WTC11 (cell line): ENCODE measurements around the gene UBE4A.

Experiments
- EMX1 ChIP-seq: fragments of 250-450 bp; sonication (Bioruptor Pico); IDR thresholded peaks from 2 replicates; pipeline ENCODE4 v1.8.0; 2021; ENCODE audit warnings: mild to moderate bottlenecking
- ESRRA ChIP-seq: sonication (generic); formaldehyde crosslinking; IDR thresholded peaks from 2 replicates; pipeline ENCODE4 v1.8.1; 2022; ENCODE audit warnings: mild to moderate bottlenecking, missing genetic modification reagents, borderline replicate concordance
- FOXK1 ChIP-seq: sonication (generic); formaldehyde crosslinking; IDR thresholded peaks from 2 replicates; pipeline ENCODE4 v1.8.0; 2022; ENCODE audit warnings: mild to moderate bottlenecking, moderate library complexity, missing genetic modification reagents
- HMGA2 ChIP-seq: fragments of 250-450 bp; sonication (Bioruptor Pico); IDR thresholded peaks from 2 replicates; pipeline ENCODE4 v1.4.0; 2021; ENCODE audit warnings: mild to moderate bottlenecking, moderate library complexity
- SP1 ChIP-seq: sonication (generic); formaldehyde crosslinking; conservative IDR thresholded peaks from 2 replicates; pipeline ENCODE4 v1.8.1; 2022; ENCODE audit warnings: missing genetic modification reagents
- TEAD1 ChIP-seq: sonication (generic); formaldehyde crosslinking; IDR thresholded peaks from 2 replicates; pipeline ENCODE4 v1.8.0; 2022; ENCODE audit warnings: mild to moderate bottlenecking, missing genetic modification reagents
- TEAD4 ChIP-seq: sonication (generic); formaldehyde crosslinking; IDR thresholded peaks from 2 replicates; pipeline ENCODE4 v1.8.0; 2022; ENCODE audit warnings: mild to moderate bottlenecking, missing genetic modification reagents
- TF ChIP-seq, protein P1 (sequence below): sonication (generic); formaldehyde crosslinking; IDR thresholded peaks from 2 replicates; pipeline ENCODE4 v1.8.0; 2022; ENCODE audit warnings: mild to moderate bottlenecking, missing genetic modification reagents
- TF ChIP-seq, protein P2 (sequence below): sonication (generic); formaldehyde crosslinking; IDR thresholded peaks from 2 replicates; pipeline ENCODE4 v1.8.1; 2023; ENCODE audit warnings: mild to moderate bottlenecking, moderate library complexity, missing genetic modification reagents
- TF ChIP-seq, protein P3 (sequence below): fragments of 200-600 bp; IDR thresholded peaks from 2 replicates; pipeline ENCODE4 v1.8.0; 2022; ENCODE audit warnings: antibody characterized with exemption
- TF ChIP-seq, protein P4 (sequence below): sonication (generic); formaldehyde crosslinking; conservative IDR thresholded peaks from 2 replicates; pipeline ENCODE4 v1.8.1; 2023; ENCODE audit warnings: mild to moderate bottlenecking, low read depth, missing genetic modification reagents, moderate library complexity
- TF ChIP-seq, protein P5 (sequence below): sonication (generic); formaldehyde crosslinking; IDR thresholded peaks from 2 replicates; pipeline ENCODE4 v1.8.0; 2022; ENCODE audit warnings: missing genetic modification reagents

DNA sequence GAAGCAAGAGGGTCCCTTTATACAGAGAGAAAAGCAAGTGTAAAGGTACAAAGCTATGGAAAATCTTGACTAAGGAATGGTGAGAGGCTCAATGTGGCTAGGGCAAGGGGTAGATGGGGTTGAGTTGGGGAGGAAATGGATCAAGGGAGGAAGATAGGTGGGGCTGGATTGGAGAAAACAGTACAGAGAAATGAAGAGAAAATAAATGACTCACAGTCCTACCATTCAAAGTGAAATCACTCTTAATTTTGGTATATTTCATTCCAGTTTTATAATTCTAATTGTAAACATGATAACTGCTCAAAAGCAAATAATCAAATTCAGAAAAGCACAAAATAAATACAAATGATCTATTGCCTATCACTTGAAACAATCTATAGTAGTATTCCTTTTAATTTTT lies 16.6 kb downstream of the UBE4A start:
- TF ChIP-seq, protein P1, sequence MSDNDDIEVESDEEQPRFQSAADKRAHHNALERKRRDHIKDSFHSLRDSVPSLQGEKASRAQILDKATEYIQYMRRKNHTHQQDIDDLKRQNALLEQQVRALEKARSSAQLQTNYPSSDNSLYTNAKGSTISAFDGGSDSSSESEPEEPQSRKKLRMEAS = no peak
- TF ChIP-seq, protein P2, sequence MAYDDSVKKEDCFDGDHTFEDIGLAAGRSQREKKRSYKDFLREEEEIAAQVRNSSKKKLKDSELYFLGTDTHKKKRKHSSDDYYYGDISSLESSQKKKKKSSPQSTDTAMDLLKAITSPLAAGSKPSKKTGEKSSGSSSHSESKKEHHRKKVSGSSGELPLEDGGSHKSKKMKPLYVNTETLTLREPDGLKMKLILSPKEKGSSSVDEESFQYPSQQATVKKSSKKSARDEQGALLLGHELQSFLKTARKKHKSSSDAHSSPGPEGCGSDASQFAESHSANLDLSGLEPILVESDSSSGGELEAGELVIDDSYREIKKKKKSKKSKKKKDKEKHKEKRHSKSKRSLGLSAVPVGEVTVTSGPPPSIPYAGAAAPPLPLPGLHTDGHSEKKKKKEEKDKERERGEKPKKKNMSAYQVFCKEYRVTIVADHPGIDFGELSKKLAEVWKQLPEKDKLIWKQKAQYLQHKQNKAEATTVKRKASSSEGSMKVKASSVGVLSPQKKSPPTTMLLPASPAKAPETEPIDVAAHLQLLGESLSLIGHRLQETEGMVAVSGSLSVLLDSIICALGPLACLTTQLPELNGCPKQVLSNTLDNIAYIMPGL = no peak
- no peak for TF ChIP-seq FOXK1
- TF ChIP-seq, protein P3, sequence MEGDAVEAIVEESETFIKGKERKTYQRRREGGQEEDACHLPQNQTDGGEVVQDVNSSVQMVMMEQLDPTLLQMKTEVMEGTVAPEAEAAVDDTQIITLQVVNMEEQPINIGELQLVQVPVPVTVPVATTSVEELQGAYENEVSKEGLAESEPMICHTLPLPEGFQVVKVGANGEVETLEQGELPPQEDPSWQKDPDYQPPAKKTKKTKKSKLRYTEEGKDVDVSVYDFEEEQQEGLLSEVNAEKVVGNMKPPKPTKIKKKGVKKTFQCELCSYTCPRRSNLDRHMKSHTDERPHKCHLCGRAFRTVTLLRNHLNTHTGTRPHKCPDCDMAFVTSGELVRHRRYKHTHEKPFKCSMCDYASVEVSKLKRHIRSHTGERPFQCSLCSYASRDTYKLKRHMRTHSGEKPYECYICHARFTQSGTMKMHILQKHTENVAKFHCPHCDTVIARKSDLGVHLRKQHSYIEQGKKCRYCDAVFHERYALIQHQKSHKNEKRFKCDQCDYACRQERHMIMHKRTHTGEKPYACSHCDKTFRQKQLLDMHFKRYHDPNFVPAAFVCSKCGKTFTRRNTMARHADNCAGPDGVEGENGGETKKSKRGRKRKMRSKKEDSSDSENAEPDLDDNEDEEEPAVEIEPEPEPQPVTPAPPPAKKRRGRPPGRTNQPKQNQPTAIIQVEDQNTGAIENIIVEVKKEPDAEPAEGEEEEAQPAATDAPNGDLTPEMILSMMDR = no peak
- TF ChIP-seq, protein P4, sequence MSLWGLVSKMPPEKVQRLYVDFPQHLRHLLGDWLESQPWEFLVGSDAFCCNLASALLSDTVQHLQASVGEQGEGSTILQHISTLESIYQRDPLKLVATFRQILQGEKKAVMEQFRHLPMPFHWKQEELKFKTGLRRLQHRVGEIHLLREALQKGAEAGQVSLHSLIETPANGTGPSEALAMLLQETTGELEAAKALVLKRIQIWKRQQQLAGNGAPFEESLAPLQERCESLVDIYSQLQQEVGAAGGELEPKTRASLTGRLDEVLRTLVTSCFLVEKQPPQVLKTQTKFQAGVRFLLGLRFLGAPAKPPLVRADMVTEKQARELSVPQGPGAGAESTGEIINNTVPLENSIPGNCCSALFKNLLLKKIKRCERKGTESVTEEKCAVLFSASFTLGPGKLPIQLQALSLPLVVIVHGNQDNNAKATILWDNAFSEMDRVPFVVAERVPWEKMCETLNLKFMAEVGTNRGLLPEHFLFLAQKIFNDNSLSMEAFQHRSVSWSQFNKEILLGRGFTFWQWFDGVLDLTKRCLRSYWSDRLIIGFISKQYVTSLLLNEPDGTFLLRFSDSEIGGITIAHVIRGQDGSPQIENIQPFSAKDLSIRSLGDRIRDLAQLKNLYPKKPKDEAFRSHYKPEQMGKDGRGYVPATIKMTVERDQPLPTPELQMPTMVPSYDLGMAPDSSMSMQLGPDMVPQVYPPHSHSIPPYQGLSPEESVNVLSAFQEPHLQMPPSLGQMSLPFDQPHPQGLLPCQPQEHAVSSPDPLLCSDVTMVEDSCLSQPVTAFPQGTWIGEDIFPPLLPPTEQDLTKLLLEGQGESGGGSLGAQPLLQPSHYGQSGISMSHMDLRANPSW (CRISPR knock-in tag) = no peak
- TF ChIP-seq EMX1 (CRISPR knock-in tag) = no peak
- TF ChIP-seq SP1 (CRISPR knock-in tag) = no peak
- TF ChIP-seq, protein P5, sequence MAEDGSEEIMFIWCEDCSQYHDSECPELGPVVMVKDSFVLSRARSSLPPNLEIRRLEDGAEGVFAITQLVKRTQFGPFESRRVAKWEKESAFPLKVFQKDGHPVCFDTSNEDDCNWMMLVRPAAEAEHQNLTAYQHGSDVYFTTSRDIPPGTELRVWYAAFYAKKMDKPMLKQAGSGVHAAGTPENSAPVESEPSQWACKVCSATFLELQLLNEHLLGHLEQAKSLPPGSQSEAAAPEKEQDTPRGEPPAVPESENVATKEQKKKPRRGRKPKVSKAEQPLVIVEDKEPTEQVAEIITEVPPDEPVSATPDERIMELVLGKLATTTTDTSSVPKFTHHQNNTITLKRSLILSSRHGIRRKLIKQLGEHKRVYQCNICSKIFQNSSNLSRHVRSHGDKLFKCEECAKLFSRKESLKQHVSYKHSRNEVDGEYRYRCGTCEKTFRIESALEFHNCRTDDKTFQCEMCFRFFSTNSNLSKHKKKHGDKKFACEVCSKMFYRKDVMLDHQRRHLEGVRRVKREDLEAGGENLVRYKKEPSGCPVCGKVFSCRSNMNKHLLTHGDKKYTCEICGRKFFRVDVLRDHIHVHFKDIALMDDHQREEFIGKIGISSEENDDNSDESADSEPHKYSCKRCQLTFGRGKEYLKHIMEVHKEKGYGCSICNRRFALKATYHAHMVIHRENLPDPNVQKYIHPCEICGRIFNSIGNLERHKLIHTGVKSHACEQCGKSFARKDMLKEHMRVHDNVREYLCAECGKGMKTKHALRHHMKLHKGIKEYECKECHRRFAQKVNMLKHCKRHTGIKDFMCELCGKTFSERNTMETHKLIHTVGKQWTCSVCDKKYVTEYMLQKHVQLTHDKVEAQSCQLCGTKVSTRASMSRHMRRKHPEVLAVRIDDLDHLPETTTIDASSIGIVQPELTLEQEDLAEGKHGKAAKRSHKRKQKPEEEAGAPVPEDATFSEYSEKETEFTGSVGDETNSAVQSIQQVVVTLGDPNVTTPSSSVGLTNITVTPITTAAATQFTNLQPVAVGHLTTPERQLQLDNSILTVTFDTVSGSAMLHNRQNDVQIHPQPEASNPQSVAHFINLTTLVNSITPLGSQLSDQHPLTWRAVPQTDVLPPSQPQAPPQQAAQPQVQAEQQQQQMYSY = no peak
- TF ChIP-seq TEAD4 (CRISPR knock-in tag) = no peak
- TF ChIP-seq HMGA2 (CRISPR knock-in tag) = no peak
- no peak for TF ChIP-seq TEAD1 (CRISPR knock-in tag)
- no peak for TF ChIP-seq ESRRA (CRISPR knock-in tag)
